GM23338 (cell line): ENCODE measurements around the gene TMEM204.
A peak's percentile ranks its signal among the peaks of the same experiment; 100 is the strongest.

Source experiments
- ETS1 ChIP-seq: IDR thresholded peaks from 2 replicates; pipeline ENCODE4 v1.6.1; 2016; ENCODE audit warnings: antibody characterized with exemption
- EZH2 ChIP-seq: fragments of 200-600 bp; sonication (generic); IDR thresholded peaks from one replicate; pipeline ENCODE4 v1.8.0; 2017; ENCODE audit warnings: antibody characterized with exemption, mild to moderate bottlenecking, low read depth; ENCODE audit not compliant: unreplicated experiment
- EZH2phosphoT487 ChIP-seq: fragments of 200-600 bp; sonication (generic); IDR thresholded peaks from one replicate; pipeline ENCODE4 v1.8.1; 2018; ENCODE audit warnings: antibody characterized with exemption; ENCODE audit not compliant: unreplicated experiment
- NANOG ChIP-seq: IDR thresholded peaks from 2 replicates; pipeline ENCODE4 v1.6.1; 2016; ENCODE audit warnings: antibody characterized with exemption, borderline replicate concordance
- POLR2AphosphoS5 ChIP-seq: IDR thresholded peaks from 2 replicates; pipeline ENCODE4 v1.6.1; 2016; ENCODE audit warnings: antibody characterized with exemption, low read depth
- TF ChIP-seq, protein P1 (sequence below), 2 experiments: fragments of 200-600 bp in 1 of 2; sonication (generic) in 1 of 2; conservative IDR thresholded peaks; 2 replicates each; pipeline versions ENCODE4 v1.5.1 to v1.6.1; 2016 to 2017; ENCODE audit warnings: antibody characterized with exemption in 2 of 2, low read depth in 2 of 2, mild to moderate bottlenecking in 2 of 2, moderate library complexity in 1 of 2

GRCh38 chr16:1510941-1511351 lies 22.5 kb upstream of the TMEM204 start:
- TF ChIP-seq POLR2AphosphoS5 (no peak; the same call in 1 of the 2 replicates), EZH2phosphoT487 (no peak), ETS1 (no peak), NANOG (no peak), EZH2 (no peak)
- TF ChIP-seq, protein P1, sequence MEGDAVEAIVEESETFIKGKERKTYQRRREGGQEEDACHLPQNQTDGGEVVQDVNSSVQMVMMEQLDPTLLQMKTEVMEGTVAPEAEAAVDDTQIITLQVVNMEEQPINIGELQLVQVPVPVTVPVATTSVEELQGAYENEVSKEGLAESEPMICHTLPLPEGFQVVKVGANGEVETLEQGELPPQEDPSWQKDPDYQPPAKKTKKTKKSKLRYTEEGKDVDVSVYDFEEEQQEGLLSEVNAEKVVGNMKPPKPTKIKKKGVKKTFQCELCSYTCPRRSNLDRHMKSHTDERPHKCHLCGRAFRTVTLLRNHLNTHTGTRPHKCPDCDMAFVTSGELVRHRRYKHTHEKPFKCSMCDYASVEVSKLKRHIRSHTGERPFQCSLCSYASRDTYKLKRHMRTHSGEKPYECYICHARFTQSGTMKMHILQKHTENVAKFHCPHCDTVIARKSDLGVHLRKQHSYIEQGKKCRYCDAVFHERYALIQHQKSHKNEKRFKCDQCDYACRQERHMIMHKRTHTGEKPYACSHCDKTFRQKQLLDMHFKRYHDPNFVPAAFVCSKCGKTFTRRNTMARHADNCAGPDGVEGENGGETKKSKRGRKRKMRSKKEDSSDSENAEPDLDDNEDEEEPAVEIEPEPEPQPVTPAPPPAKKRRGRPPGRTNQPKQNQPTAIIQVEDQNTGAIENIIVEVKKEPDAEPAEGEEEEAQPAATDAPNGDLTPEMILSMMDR (conservative IDR thresholded peaks at IDR 0.05; ENCODE audit: low read depth in 2 of 2) = peak in 1 of 2 experiments; percentile 24; a peak in 2 of 4 replicates
